OCI-LY3 (cell line): ENCODE data around the gene GRIN1.

Experiments used
- H2AFZ ChIP-seq: fragments of 200-600, 300-600 bp; shearing (Covaris generic); 2 replicates; pipeline ENCODE4 v1.6.0; 2014; ENCODE audit warnings: antibody characterized with exemption, low read depth, low read length
- H3K27ac ChIP-seq: fragments of 200-600, 300-600 bp; sonication (generic); 2 replicates; pipeline ENCODE4 v1.5.1; 2014; ENCODE audit warnings: mild to moderate bottlenecking, low read length, moderate library complexity, mixed read lengths
- H3K27me3 ChIP-seq: fragments of 200-600, 300-600 bp; sonication (generic); 2 replicates; pipeline ENCODE4 v1.6.1; 2014; ENCODE audit warnings: low read depth, low read length, mixed read lengths
- H3K36me3 ChIP-seq: fragments of 200-600, 300-600 bp; sonication (generic); replicated peaks from 2 replicates; pipeline ENCODE3; 2014; ENCODE audit warnings: low read depth, low read length, mixed read lengths
- H3K4me1 ChIP-seq: fragments of 300-600, 200-600 bp; sonication (generic); 2 replicates; pipeline ENCODE4 v1.6.1; 2014; ENCODE audit warnings: low read length, mixed read lengths
- H3K4me2 ChIP-seq: fragments of 200-600, 300-600 bp; sonication (generic); 2 replicates; pipeline ENCODE4 v1.6.1; 2014; ENCODE audit warnings: low read length, mixed read lengths
- H3K4me3 ChIP-seq: fragments of 300-600, 200-600 bp; sonication (generic); 2 replicates; pipeline ENCODE4 v1.5.1; 2014; ENCODE audit warnings: antibody characterized with exemption, mild to moderate bottlenecking, low read length, moderate library complexity
- H3K79me2 ChIP-seq: fragments of 300-600, 200-600 bp; shearing (Covaris generic); 2 replicates; pipeline ENCODE4 v1.6.1; 2014; ENCODE audit warnings: mild to moderate bottlenecking, low read length, mixed read lengths
- H3K9ac ChIP-seq: fragments of 300-600, 200-600 bp; shearing (Covaris generic); 2 replicates; pipeline ENCODE4 v1.6.0; 2014; ENCODE audit warnings: mild to moderate bottlenecking, low read length, moderate library complexity
- H3K9me3 ChIP-seq: fragments of 200-600, 300-600 bp; shearing (Covaris generic); 2 replicates; pipeline ENCODE4 v1.6.1; 2014; ENCODE audit warnings: low read length, mixed read lengths; ENCODE audit not compliant: insufficient read depth
- H4K20me1 ChIP-seq: fragments of 200-600, 300-600 bp; sonication (generic); 2 replicates; pipeline ENCODE4 v1.6.1; 2016; ENCODE audit warnings: low read length, mixed read lengths; ENCODE audit not compliant: insufficient read depth
- EZH2phosphoT487 ChIP-seq: fragments of 200-600 bp; shearing (Covaris generic); IDR thresholded peaks from 2 replicates; pipeline ENCODE4 v1.6.1; 2018; ENCODE audit warnings: antibody characterized with exemption, mixed run types, low read depth
- TF ChIP-seq, protein P1 (sequence below): fragments of 200-600, 300-600 bp; sonication (generic); IDR thresholded peaks from 2 replicates; pipeline ENCODE4 v1.5.1; 2014; ENCODE audit warnings: antibody characterized with exemption, low read length, low read depth

GRIN1 gene

DNA sequence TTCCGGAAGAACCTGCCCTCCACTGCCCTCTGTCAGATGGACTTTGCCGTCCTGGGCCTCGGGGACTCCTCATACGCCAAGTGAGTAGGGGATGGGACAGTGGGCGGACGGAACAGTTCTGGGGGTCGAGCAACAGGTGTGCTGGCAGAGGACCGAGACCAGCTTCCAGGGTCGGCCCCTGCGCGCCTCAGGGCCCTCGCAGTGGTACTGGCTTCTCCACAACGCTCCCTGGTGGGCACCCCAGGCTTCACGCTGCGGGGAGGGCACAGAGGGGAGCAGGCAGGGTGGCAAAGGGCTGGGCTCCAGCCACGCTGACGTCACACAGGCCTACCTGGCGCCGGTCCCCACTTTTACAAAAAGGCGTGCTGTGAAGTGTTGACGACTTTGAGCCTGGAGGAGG is 73.6 kb downstream of the GRIN1 start:
- Histone ChIP-seq H4K20me1 (no peaks in the 10 kb centered on the region), H3K9ac (peak overlapping the region; percentile 61), H2AFZ (no peak overlapping the region), H3K27ac (no peak overlapping the region), H3K9me3 (no peaks in the 10 kb centered on the region), H3K36me3 (peaks cover 5% of the 10 kb centered on the region), H3K4me1 (no peaks in the 10 kb centered on the region), H3K4me2 (peak overlapping the region; percentile 73), H3K79me2 (no peaks in the 10 kb centered on the region), H3K27me3 (no peaks in the 10 kb centered on the region), H3K4me3 (peak overlapping the region; percentile 78)
- no peak for TF ChIP-seq EZH2phosphoT487
- TF ChIP-seq, protein P1, sequence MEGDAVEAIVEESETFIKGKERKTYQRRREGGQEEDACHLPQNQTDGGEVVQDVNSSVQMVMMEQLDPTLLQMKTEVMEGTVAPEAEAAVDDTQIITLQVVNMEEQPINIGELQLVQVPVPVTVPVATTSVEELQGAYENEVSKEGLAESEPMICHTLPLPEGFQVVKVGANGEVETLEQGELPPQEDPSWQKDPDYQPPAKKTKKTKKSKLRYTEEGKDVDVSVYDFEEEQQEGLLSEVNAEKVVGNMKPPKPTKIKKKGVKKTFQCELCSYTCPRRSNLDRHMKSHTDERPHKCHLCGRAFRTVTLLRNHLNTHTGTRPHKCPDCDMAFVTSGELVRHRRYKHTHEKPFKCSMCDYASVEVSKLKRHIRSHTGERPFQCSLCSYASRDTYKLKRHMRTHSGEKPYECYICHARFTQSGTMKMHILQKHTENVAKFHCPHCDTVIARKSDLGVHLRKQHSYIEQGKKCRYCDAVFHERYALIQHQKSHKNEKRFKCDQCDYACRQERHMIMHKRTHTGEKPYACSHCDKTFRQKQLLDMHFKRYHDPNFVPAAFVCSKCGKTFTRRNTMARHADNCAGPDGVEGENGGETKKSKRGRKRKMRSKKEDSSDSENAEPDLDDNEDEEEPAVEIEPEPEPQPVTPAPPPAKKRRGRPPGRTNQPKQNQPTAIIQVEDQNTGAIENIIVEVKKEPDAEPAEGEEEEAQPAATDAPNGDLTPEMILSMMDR, result 0 out of 2 replicates have a peak, but pooled peaks have one; percentile 4

DNA sequence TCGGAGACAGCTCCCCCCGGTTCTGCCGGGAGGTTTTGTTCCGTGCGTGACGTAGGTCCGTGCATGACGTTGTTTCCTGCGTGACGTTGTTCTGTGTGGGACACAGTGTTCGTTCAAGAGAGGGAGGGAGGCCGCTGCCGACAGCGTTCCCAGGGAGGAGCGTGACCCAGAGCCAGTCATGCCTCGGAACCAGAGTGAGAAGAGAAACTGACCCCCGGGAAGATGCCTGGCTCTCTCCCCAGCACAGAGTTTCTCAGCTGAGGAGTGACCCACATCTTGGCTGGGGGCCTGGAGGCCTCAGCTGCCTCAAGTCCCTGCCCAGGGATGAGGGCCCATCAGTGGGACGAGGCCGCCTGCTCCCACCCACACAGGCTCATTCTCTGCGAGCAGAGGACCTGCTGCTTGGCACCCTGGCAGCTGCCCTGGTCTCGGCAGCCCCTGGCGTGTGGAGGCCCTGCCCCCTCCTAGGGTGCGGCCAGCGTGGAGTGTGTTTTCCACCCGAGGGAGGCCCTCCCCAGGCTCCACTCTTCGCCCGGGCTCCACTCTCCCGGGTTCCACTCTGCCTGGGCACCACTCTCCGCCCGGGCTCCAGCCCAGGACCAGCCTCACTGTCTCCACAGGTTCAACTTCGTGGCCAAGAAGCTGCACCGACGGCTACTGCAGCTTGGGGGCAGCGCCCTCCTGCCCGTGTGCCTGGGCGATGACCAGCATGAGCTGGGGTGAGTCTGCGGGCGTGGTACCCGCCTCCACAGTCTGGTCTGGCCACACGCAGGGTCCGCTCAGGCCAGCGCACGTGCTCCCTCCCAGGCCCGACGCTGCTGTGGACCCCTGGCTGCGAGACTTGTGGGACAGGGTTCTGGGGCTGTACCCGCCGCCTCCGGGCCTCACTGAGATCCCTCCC is 74.5 kb downstream of the GRIN1 start:
- H3K27me3 ChIP-seq, result no peaks in the 10 kb centered on the region
- peaks cover 5% of the 10 kb centered on the region for H3K36me3 ChIP-seq
- H3K4me1 ChIP-seq, result no peaks in the 10 kb centered on the region
- no peaks in the 10 kb centered on the region for H3K79me2 ChIP-seq
- peak overlapping the region; percentile 73 for H3K4me2 ChIP-seq
- H4K20me1 ChIP-seq, result no peaks in the 10 kb centered on the region
- no peak overlapping the region for H3K27ac ChIP-seq
- H2AFZ ChIP-seq, result no peak overlapping the region
- TF ChIP-seq, protein P1, result peak; percentile 35
- no peak for TF ChIP-seq EZH2phosphoT487
- peak overlapping the region; percentile 61 for H3K9ac ChIP-seq
- peak overlapping the region; percentile 78 for H3K4me3 ChIP-seq
- no peaks in the 10 kb centered on the region for H3K9me3 ChIP-seq

DNA sequence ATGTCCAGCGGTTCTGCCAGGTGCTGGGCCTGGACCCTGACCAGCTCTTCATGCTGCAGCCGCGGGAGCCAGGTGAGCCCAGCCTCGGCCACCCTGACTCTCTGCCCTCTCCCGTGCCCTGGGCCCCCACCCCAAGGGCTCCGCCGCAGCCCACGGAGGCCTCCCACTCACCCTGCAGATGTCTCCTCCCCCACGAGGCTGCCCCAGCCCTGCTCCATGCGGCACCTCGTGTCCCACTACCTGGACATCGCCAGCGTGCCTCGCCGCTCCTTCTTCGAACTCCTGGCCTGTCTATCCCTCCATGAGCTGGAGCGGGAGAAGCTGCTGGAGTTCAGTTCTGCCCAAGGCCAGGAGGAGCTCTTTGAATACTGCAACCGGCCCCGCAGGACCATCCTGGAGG is 75.7 kb downstream of the GRIN1 start:
- no peak for TF ChIP-seq EZH2phosphoT487
- TF ChIP-seq, protein P1, result no peak
- no peak overlapping the region for H2AFZ ChIP-seq
- H3K9ac ChIP-seq, result no peak overlapping the region
- H3K4me1 ChIP-seq, result no peaks in the 10 kb centered on the region
- no peaks in the 10 kb centered on the region for H3K9me3 ChIP-seq
- peaks cover 5% of the 10 kb centered on the region for H3K36me3 ChIP-seq
- no peaks in the 10 kb centered on the region for H3K79me2 ChIP-seq
- H3K4me3 ChIP-seq, result no peak overlapping the region
- no peak overlapping the region for H3K27ac ChIP-seq
- no peaks in the 10 kb centered on the region for H4K20me1 ChIP-seq
- no peaks in the 10 kb centered on the region for H3K27me3 ChIP-seq
- H3K4me2 ChIP-seq, result no peak overlapping the region

DNA sequence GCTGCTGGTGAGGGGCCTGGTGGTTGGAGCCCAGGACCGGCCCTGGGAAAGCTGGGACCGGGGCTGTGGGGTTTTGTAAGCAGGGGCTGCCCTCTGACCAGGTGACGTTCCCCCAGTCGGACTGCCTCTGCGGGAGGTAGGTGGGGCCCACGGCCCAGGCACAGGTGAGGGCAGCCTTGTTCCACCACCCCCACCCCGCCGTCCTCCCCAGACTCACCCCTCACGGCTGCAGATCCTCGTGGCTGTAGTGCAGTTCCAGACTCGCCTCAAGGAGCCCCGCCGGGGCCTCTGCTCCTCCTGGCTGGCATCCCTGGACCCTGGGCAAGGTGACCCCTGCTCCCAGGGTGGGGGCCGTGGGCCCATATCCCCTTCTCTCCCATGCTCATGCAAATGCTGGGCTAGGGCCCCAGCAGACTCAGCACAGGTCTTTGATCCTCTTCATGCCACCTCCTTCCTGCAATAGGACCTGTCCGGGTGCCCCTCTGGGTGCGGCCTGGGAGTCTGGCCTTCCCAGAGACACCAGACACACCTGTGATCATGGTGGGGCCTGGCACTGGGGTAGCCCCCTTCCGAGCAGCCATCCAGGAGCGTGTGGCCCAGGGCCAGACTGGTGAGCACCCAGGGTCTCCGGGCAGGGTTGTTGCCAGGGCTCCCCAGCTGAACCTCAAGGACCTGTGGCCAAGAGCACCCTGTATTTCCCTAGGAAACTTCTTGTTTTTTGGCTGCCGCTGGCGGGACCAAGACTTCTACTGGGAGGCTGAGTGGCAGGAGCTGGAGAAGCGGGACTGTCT is 76.4 kb downstream of the GRIN1 start:
- no peak overlapping the region for H2AFZ ChIP-seq
- H3K27me3 ChIP-seq, result no peaks in the 10 kb centered on the region
- H3K27ac ChIP-seq, result no peak overlapping the region
- no peaks in the 10 kb centered on the region for H4K20me1 ChIP-seq
- no peaks in the 10 kb centered on the region for H3K79me2 ChIP-seq
- TF ChIP-seq, protein P1, result no peak
- no peak for TF ChIP-seq EZH2phosphoT487
- H3K4me1 ChIP-seq, result no peaks in the 10 kb centered on the region
- no peak overlapping the region for H3K4me3 ChIP-seq
- no peaks in the 10 kb centered on the region for H3K36me3 ChIP-seq
- no peak overlapping the region for H3K9ac ChIP-seq
- no peaks in the 10 kb centered on the region for H3K9me3 ChIP-seq
- no peak overlapping the region for H3K4me2 ChIP-seq
